Ishikawa (cell line): ENCODE measurements around the gene CCDC137.

Experiments
- CEBPB ChIP-seq: IDR thresholded peaks from 2 replicates; pipeline ENCODE4 v1.6.1; 2012
- CREB1 ChIP-seq: IDR thresholded peaks from 2 replicates; pipeline ENCODE4 v1.6.1; 2012; ENCODE audit warnings: low read depth
- EGR1 ChIP-seq: IDR thresholded peaks from 2 replicates; pipeline ENCODE4 v1.6.1; 2012
- EP300 ChIP-seq: IDR thresholded peaks from 2 replicates; pipeline ENCODE4 v1.6.1; 2012; ENCODE audit warnings: borderline replicate concordance
- FOXM1 ChIP-seq: IDR thresholded peaks from 2 replicates; pipeline ENCODE4 v1.6.1; 2012; ENCODE audit warnings: low read depth, borderline replicate concordance
- MAX ChIP-seq: IDR thresholded peaks from 2 replicates; pipeline ENCODE4 v1.6.1; 2012
- NFIC ChIP-seq: IDR thresholded peaks from 2 replicates; pipeline ENCODE4 v1.6.1; 2012
- RAD21 ChIP-seq: IDR thresholded peaks from 2 replicates; pipeline ENCODE4 v1.6.1; 2012; ENCODE audit warnings: low read depth
- TAF1 ChIP-seq: IDR thresholded peaks from 2 replicates; pipeline ENCODE4 v1.6.1; 2012; ENCODE audit warnings: low read depth, mild to moderate bottlenecking
- TCF12 ChIP-seq: IDR thresholded peaks from 2 replicates; pipeline ENCODE4 v1.6.1; 2012; ENCODE audit warnings: low read depth
- TEAD4 ChIP-seq: IDR thresholded peaks from 2 replicates; pipeline ENCODE4 v1.6.1; 2012
- USF1 ChIP-seq: IDR thresholded peaks from 2 replicates; pipeline ENCODE4 v1.6.1; 2012
- YY1 ChIP-seq: IDR thresholded peaks from 2 replicates; pipeline ENCODE4 v1.6.1; 2012; ENCODE audit warnings: low read depth
- ZBTB7A ChIP-seq: IDR thresholded peaks from 2 replicates; pipeline ENCODE4 v1.6.1; 2012; ENCODE audit warnings: low read depth

The CCDC137 gene

GRCh38 chr17:81719410-81720266 is 53.1 kb downstream of the CCDC137 start:
- TF ChIP-seq EP300 = no peak
- TF ChIP-seq RAD21 = no peak
- no peak for TF ChIP-seq CREB1
- TF ChIP-seq ZBTB7A = no peak
- no peak for TF ChIP-seq TCF12
- no peak for TF ChIP-seq USF1
- TF ChIP-seq MAX = no peak
- TF ChIP-seq CEBPB = no peak
- no peak for TF ChIP-seq FOXM1
- TF ChIP-seq TAF1 = no peak
- no peak for TF ChIP-seq TEAD4

- TF ChIP-seq EGR1 (no peak), RAD21 (no peak), NFIC (no peak)
Measured at GRCh38 chr17:81720267-81721071, 53.9 kb downstream of the CCDC137 start.

- TF ChIP-seq RAD21 = no peak
- TF ChIP-seq EP300 = peak; percentile 51; the same call in 1 of the 2 replicates
- peak; percentile 30; the same call in 1 of the 2 replicates for TF ChIP-seq MAX
- no peak for TF ChIP-seq EGR1
- TF ChIP-seq YY1 = 0 out of 2 replicates have a peak, but pooled peaks have one; percentile 48
- no peak for TF ChIP-seq CEBPB
- TF ChIP-seq NFIC = peak; percentile 97
- no peak for TF ChIP-seq FOXM1
- TF ChIP-seq TAF1 = no peak
- TF ChIP-seq ZBTB7A = 0 out of 2 replicates have a peak, but pooled peaks have one; percentile 30
- no peak for TF ChIP-seq CREB1
- no peak for TF ChIP-seq USF1
- peak; percentile 72; the same call in 1 of the 2 replicates for TF ChIP-seq TCF12
Measured at GRCh38 chr17:81722184-81723120, 55.9 kb downstream of the CCDC137 start.
